ENCODE measurements around the gene CMSS1. TPM values are rescaled to one million over a fixed set of nuclear protein-coding genes. Genes with fewer than 3 reads are reported as not detected.
A peak's percentile ranks its signal among the peaks of the same experiment; 100 is the strongest.

Gene CMSS1
- total and polyA plus RNA-seq, 8 donors, result 2.7 to 33.3 (median 22.1) TPM

GRCh38 chr3:100149713-100150415, 332.2 kb downstream of the CMSS1 start:
- Histone ChIP-seq H3K4me1 (peaks cover 5 to 22% (median 10%) of the 10 kb centered on the region in 4 donors), H3K4me3 (no peak overlapping the region), H3K9me3 (peaks cover 0 to 2% (median 0%) of the 10 kb centered on the region in 4 donors), H3K27me3 (no peaks in the 10 kb centered on the region), H3K27ac (peak overlapping the region in 3 of 5 donors; percentile 56 to 67 (median 65)), H3K36me3 (no peaks in the 10 kb centered on the region)
- DNase-seq, result no peak
- TF ChIP-seq CTCF (IDR thresholded peaks at IDR 0.05) (no peak), POLR2AphosphoS5 (IDR thresholded peaks at IDR 0.05) (no peak), POLR2A (IDR thresholded peaks at IDR 0.05) (no peak), EP300 (IDR thresholded peaks at IDR 0.05) (no peak)
- intact Hi-C loops (cut with DNase I; ENCODE audit: low total_unique reads), result no loop called here
- WGBS, 5 donors, result 87 to 96% (median 94%) methylated on average over 6 of the region's 6 CpGs

GRCh38 chr3:100150473-100150872, 332.8 kb downstream of the CMSS1 start:
- peak overlapping the region in 3 of 5 donors; percentile 56 to 67 (median 65) for H3K27ac ChIP-seq
- TF ChIP-seq CTCF (IDR thresholded peaks at IDR 0.05), result no peak
- TF ChIP-seq POLR2AphosphoS5 (IDR thresholded peaks at IDR 0.05), result peak in 1 of 3 donors; percentile 24
- no peak for TF ChIP-seq POLR2A (IDR thresholded peaks at IDR 0.05)
- no peak for TF ChIP-seq EP300 (IDR thresholded peaks at IDR 0.05)
- peaks cover 0 to 8% (median 2%) of the 10 kb centered on the region in 4 donors for H3K9me3 ChIP-seq

GRCh38 chr3:100151024-100151707, 333.5 kb downstream of the CMSS1 start:
- Histone ChIP-seq H3K27ac (peak overlapping the region in 4 of 5 donors; percentile 18 to 67 (median 58)), H3K4me3 (no peak overlapping the region), H3K9me3 (peaks cover 0 to 15% (median 5%) of the 10 kb centered on the region in 4 donors), H3K36me3 (no peaks in the 10 kb centered on the region), H3K27me3 (no peaks in the 10 kb centered on the region), H3K4me1 (peaks cover 5 to 22% (median 10%) of the 10 kb centered on the region in 4 donors)
- TF ChIP-seq EP300 (IDR thresholded peaks at IDR 0.05) (no peak), POLR2A (IDR thresholded peaks at IDR 0.05) (no peak), CTCF (IDR thresholded peaks at IDR 0.05) (no peak), POLR2AphosphoS5 (IDR thresholded peaks at IDR 0.05) (no peak)
- intact Hi-C loops (cut with DNase I; ENCODE audit: low total_unique reads), result no loop called here
- 70 to 92% (median 82%) methylated on average over 8 of the region's 8 CpGs for WGBS, 5 donors
- no peak for DNase-seq

More at GRCh38 chr3:100150473-100150872, 332.8 kb downstream of the CMSS1 start:
- Histone ChIP-seq H3K4me3 (no peak overlapping the region), H3K4me1 (peaks cover 5 to 22% (median 10%) of the 10 kb centered on the region in 4 donors), H3K27me3 (no peaks in the 10 kb centered on the region), H3K36me3 (no peaks in the 10 kb centered on the region)
- WGBS, 5 donors, result 70 to 84% (median 73%) methylated on average over 1 of the region's 1 CpG
- intact Hi-C loops (cut with DNase I; ENCODE audit: low total_unique reads), result no loop called here
- DNase-seq, result peak in 1 of 2 donors; percentile 69

- Histone ChIP-seq H3K36me3 (no peaks in the 10 kb centered on the region), H3K27me3 (no peaks in the 10 kb centered on the region), H3K4me3 (no peak overlapping the region), H3K4me1 (peaks cover 2 to 30% (median 14%) of the 10 kb centered on the region in 4 donors), H3K9me3 (peaks cover 0 to 19% (median 9%) of the 10 kb centered on the region in 4 donors), H3K27ac (no peak overlapping the region)
- intact Hi-C loops (cut with DNase I; ENCODE audit: low total_unique reads), result no loop called here
- TF ChIP-seq POLR2AphosphoS5 (IDR thresholded peaks at IDR 0.05) (no peak), CTCF (IDR thresholded peaks at IDR 0.05) (no peak), POLR2A (IDR thresholded peaks at IDR 0.05) (no peak), EP300 (IDR thresholded peaks at IDR 0.05) (no peak)
- no peak for DNase-seq
- 91 to 100% (median 97%) methylated on average over 1 of the region's 1 CpG for WGBS, 5 donors
Measured at GRCh38 chr3:100154171-100154570, 336.5 kb downstream of the CMSS1 start.
